BLaER1 (cell line): Measurements from ENCODE around the gene ANKRD11.
"Not testable (repeated sequence)": the region's sequence is repeated elsewhere in the genome, so short reads cannot be mapped to it uniquely, and the experiment has no call there.

ENCODE experiments used
- H3K27ac ChIP-seq: shearing (Covaris generic); formaldehyde crosslinking; 2 replicates; pipeline ENCODE4 v1.8.1; 2022
- H3K27me3 ChIP-seq: shearing (Covaris generic); formaldehyde crosslinking; 2 replicates; pipeline ENCODE4 v1.8.1; 2022
- H3K36me3 ChIP-seq: shearing (Covaris generic); formaldehyde crosslinking; 2 replicates; pipeline ENCODE4 v1.8.1; 2022
- H3K4me1 ChIP-seq: shearing (Covaris generic); formaldehyde crosslinking; 2 replicates; pipeline ENCODE4 v1.8.1; 2022
- H3K4me2 ChIP-seq: shearing (Covaris generic); formaldehyde crosslinking; 2 replicates; pipeline ENCODE4 v1.8.1; 2022
- H3K4me3 ChIP-seq: shearing (Covaris generic); formaldehyde crosslinking; 2 replicates; pipeline ENCODE4 v1.8.1; 2022
- H3K9ac ChIP-seq: shearing (Covaris generic); formaldehyde crosslinking; 2 replicates; pipeline ENCODE4 v1.8.1; 2022
- H3K9me3 ChIP-seq: shearing (Covaris generic); formaldehyde crosslinking; 2 replicates; pipeline ENCODE4 v1.8.1; 2022
- H4K20me1 ChIP-seq: shearing (Covaris generic); formaldehyde crosslinking; 2 replicates; pipeline ENCODE4 v1.8.1; 2022
- Cebpa-rat ChIP-seq: shearing (Covaris generic); IDR thresholded peaks from 2 replicates; pipeline ENCODE4 v1.8.1; 2022

ANKRD11 gene

DNA sequence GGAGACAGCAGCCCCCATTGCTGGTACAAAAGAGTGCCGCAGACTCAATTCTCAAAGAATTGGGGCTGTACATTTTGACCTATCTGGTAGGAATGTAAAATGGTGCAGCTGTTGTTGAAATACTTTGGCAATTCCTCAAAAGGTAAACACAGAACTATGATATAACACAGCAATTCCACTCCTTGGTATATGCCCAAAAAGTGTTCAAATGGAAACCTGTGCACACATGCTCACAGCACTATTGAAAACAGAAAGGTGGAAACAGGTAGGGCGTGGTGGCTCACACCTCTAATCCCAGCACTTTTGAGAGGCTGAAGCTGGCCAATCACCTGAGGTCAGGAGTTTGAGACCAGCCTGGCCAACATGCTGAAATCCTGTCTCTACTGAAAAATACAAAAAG is 34.7 kb downstream of the ANKRD11 start:
- no peak for TF ChIP-seq Cebpa-rat
- H3K4me2 ChIP-seq: peak overlapping the region; percentile 31

DNA sequence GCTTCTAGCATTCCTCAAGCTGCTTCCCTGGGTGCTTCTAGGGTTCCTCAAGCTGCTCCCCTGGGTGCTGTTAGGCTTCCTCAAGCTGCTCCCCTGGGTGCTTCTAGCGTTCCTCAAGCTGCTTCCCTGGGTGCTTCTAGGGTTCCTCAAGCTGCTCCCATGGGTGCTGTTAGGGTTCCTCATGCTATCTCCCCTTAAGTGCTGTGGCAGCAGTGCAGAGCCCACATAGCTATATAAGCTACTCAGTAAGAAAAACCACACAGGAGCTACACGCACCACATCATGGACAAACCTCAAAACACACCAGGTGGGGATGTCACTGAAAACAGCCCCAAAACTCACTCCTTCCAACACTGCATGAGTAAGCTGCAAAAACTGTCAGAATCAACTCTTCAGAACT is 35.2 kb downstream of the ANKRD11 start:
- Histone ChIP-seq H3K27me3 (no peaks in the 10 kb centered on the region), H3K36me3 (peaks cover 51% of the 10 kb centered on the region), H3K4me2 (peak overlapping the region; percentile 31), H3K9me3 (peaks cover 11% of the 10 kb centered on the region; the same call in 1 of the 2 replicates), H3K27ac (no peak overlapping the region), H3K9ac (no peak overlapping the region), H4K20me1 (peaks cover 100% of the 10 kb centered on the region), H3K4me3 (no peak overlapping the region), H3K4me1 (peaks cover 77% of the 10 kb centered on the region)
- TF ChIP-seq Cebpa-rat: no peak

More for the DNA sequence above, 34.7 kb downstream of the ANKRD11 start:
- no peaks in the 10 kb centered on the region for H3K27me3 ChIP-seq
- peaks cover 11% of the 10 kb centered on the region; the same call in 1 of the 2 replicates for H3K9me3 ChIP-seq
- H3K4me3 ChIP-seq: no peak overlapping the region
- no peak overlapping the region for H3K27ac ChIP-seq
- peaks cover 72% of the 10 kb centered on the region for H3K4me1 ChIP-seq
- H4K20me1 ChIP-seq: peaks cover 100% of the 10 kb centered on the region
- no peak overlapping the region for H3K9ac ChIP-seq
- peaks cover 56% of the 10 kb centered on the region for H3K36me3 ChIP-seq

DNA sequence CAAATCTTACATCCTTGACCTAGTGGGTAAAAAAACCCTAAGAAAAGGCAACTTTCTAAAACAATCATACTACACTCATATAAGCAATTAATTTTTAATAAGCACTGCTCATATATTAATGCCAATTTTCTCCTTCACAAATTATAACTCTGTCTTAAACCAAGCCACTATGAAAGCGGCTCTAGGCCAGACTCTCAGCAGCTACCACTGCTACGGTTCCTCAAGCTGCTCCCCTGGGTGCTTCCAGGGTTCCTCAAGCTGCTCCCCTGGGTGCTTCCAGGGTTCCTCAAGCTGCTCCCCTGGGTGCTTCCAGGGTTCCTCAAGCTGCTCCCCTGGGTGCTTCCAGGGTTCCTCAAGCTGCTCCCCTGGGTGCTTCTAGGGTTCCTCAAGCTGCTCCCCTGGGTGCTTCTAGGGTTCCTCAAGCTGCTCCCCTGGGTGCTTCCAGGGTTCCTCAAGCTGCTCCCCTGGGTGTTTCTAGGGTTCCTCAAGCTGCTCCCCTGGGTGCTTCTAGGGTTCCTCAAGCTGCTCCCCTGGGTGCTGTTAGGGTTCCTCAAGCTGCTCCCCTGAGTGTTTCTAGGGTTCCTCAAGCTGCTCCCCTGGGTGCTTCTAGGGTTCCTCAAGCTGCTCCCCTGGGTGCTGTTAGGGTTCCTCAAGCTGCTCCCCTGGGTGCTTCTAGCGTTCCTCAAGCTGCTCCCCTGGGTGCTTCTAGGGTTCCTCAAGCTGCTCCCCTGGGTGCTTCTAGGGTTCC is 35.8 kb downstream of the ANKRD11 start:
- H3K27me3 ChIP-seq, H3K4me3 ChIP-seq, H3K27ac ChIP-seq: not testable (repeated sequence)
- Histone ChIP-seq H4K20me1 (peaks cover 100% of the 10 kb centered on the region), H3K4me1 (peaks cover 83% of the 10 kb centered on the region), H3K9ac (0 out of 2 replicates have a peak overlapping the region, but pooled peaks have one; percentile 12), H3K36me3 (peaks cover 45% of the 10 kb centered on the region), H3K9me3 (peaks cover 11% of the 10 kb centered on the region; the same call in 1 of the 2 replicates), H3K4me2 (peak overlapping the region; percentile 74)

DNA sequence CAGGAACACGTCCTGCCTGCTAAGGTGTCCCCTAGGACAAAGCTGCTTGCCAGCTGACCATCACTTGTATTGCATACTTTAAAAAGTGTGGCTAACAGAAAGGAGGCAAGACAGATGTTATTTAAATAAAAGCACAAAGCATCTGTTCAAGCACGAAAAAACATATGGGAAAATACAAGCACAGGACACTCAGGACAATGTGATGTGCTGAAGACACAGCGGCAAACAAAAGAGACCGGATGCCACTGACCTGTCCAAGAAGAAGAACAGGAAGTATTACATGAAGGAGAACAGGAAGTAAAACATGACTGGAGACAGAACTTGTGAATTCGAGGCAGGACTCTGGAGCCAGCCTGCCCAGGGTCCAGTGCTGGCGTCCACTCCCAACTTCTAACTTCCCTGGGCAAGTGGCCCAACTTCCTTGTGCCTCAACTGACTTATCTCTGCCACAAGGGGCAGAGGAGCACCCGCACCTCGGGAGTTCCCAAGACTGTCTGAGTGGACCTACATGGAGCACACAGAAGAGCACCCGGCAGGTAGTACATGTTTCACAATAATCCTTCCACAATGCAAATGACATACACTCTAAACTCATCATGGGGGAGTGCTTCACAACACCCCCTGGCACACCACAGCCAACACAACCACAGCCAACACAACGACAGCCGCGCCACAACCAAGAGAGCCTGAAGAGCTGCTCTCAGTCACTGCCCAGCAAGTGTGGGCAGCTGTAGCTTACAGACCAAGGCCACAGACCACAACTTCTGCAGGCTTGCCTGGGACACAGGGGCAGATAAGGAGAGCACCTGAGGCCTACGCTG is 36.6 kb downstream of the ANKRD11 start:
- H3K4me1 ChIP-seq: peaks cover 84% of the 10 kb centered on the region

DNA sequence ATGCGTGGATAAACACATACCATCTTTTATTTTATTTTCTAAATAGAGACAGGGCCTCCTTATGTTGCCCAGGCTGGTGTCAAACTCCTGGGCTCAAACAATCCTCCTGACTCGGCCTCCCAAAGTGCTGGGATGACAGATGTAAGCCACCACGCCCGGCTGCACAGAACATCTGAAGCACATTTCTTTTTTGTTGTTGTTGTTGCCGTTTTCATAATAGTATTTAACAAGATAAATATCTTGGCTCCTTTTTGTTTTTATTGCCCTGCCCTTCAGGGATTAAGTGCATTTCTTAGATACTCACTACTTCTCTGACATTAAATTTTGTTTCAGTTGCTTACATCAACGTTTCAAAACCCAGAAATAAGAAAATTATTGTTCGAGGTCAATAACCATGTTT is 37.4 kb downstream of the ANKRD11 start:
- no peak overlapping the region for H3K27ac ChIP-seq
- peak overlapping the region; percentile 74 for H3K4me2 ChIP-seq
- peaks cover 5% of the 10 kb centered on the region; the same call in 1 of the 2 replicates for H3K9me3 ChIP-seq
- no peak overlapping the region for H3K9ac ChIP-seq
- no peak overlapping the region for H3K4me3 ChIP-seq
- no peaks in the 10 kb centered on the region for H3K27me3 ChIP-seq
- TF ChIP-seq Cebpa-rat: no peak
- peaks cover 88% of the 10 kb centered on the region for H3K4me1 ChIP-seq
- H4K20me1 ChIP-seq: peaks cover 100% of the 10 kb centered on the region
- H3K36me3 ChIP-seq: peaks cover 34% of the 10 kb centered on the region

More for the DNA sequence above, 36.6 kb downstream of the ANKRD11 start:
- Histone ChIP-seq H3K36me3 (peaks cover 39% of the 10 kb centered on the region), H4K20me1 (peaks cover 100% of the 10 kb centered on the region), H3K9me3 (peaks cover 8% of the 10 kb centered on the region; the same call in 1 of the 2 replicates), H3K27me3 (no peaks in the 10 kb centered on the region), H3K9ac (peak overlapping the region; percentile 12; the same call in 1 of the 2 replicates), H3K4me3 (no peak overlapping the region), H3K4me2 (peak overlapping the region; percentile 74), H3K27ac (no peak overlapping the region)
- TF ChIP-seq Cebpa-rat: no peak

DNA sequence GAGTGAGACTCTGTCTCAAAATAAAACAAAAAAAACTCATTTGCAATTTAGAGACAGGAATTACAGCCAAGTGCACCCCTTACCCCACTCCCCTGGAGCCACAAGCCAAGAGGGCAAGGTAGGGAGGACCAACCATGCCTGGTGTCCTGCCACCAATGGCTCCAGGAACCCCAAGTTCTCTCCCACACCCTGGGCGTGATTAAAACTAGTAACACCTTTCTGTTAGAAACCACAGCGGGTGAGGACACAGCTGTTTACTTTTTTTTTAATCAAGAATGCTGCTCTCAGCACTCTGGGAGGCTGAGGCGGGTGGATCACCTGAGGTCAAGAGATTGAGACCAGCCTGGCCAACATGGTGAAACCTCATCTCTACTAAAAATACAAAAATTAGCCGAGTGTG is 38.1 kb downstream of the ANKRD11 start:
- Histone ChIP-seq H3K27ac (no peak overlapping the region), H3K9me3 (peaks cover 1% of the 10 kb centered on the region; the same call in 1 of the 2 replicates), H3K4me3 (no peak overlapping the region), H3K4me2 (peak overlapping the region; percentile 74), H3K4me1 (peaks cover 95% of the 10 kb centered on the region), H3K9ac (no peak overlapping the region), H3K36me3 (peaks cover 27% of the 10 kb centered on the region), H3K27me3 (no peaks in the 10 kb centered on the region), H4K20me1 (peaks cover 100% of the 10 kb centered on the region)
- TF ChIP-seq Cebpa-rat: no peak

DNA sequence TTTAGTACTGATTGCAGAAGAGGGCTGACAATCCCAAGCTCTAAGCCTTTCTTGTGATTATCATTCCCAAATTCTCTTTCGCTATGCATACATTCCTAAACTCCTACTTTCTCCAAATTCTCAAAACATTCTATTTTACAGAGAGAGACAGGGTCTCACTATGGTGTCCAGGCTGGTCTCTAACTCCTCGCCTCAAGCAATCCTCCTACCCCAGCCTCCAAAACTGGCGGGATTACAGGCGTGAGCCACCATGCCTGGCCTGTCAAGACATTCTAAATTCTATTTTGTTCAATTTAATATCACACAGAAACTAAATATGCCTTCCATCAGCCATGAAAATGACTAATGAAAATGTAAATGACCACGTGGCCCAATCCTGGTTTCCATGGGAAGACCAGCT is 39.8 kb downstream of the ANKRD11 start:
- TF ChIP-seq Cebpa-rat: no peak
- no peak overlapping the region for H3K27ac ChIP-seq
- peaks cover 15% of the 10 kb centered on the region for H3K36me3 ChIP-seq
- H4K20me1 ChIP-seq: peaks cover 100% of the 10 kb centered on the region
- peak overlapping the region; percentile 8; the same call in 1 of the 2 replicates for H3K4me2 ChIP-seq
- no peaks in the 10 kb centered on the region for H3K9me3 ChIP-seq
- H3K4me3 ChIP-seq: no peak overlapping the region
- H3K4me1 ChIP-seq: peaks cover 98% of the 10 kb centered on the region
- no peak overlapping the region for H3K9ac ChIP-seq
- no peaks in the 10 kb centered on the region for H3K27me3 ChIP-seq

DNA sequence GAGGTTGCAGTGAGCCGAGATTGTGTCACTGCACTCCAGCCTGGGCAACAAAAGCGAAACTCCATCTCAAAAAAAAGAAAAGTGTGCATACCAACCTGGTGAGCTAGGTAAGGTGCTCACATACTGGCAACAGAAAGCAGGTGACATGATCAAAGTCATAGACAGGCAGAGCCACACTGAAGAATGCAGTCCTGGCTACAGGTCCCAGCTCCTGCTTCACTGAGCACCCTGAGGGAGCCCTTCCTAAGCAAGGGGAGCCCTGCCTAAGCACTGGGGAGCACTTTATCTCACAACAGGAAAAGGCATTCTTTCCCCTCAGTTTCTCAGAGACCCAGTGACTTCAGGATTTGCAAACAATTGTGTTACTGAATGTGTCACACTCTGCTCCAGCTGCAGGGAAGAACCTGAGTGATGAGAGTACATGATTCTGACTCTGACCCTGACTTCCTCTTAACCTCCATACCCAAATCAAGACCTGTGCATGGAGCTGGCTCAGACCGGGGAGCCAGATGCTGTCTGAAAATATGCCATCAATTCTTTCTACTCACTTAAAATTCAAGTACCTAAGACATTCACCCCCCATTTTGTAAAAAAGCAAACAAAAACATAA is 40.5 kb downstream of the ANKRD11 start:
- H3K36me3 ChIP-seq: peaks cover 8% of the 10 kb centered on the region; the same call in 1 of the 2 replicates
- H3K4me1 ChIP-seq: peaks cover 98% of the 10 kb centered on the region
- H4K20me1 ChIP-seq: peaks cover 100% of the 10 kb centered on the region
- H3K9me3 ChIP-seq: no peaks in the 10 kb centered on the region
- H3K27me3 ChIP-seq: no peaks in the 10 kb centered on the region
- no peak overlapping the region for H3K4me3 ChIP-seq
- H3K4me2 ChIP-seq: peak overlapping the region; percentile 8; the same call in 1 of the 2 replicates
- no peak overlapping the region for H3K27ac ChIP-seq
- no peak overlapping the region for H3K9ac ChIP-seq
- TF ChIP-seq Cebpa-rat: no peak

DNA sequence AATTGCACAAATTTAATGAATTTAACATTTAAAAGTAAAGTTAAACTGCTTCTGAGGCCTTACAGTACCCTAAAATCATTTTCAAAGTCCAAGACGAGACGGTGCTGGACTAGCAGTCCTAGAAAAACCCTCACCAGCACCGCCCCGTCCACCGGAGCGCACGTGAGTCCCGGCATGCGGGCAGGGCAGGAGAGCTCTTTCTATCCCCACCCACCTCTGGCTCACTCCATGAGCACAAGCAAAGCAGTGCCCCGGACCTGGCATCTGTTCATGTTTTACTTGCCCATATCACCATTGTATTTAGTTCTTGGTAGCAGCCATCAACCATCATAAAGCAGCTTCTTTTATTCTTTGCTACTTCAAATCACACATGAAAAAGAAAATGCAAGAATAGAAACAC is 41.7 kb downstream of the ANKRD11 start:
- no peak for TF ChIP-seq Cebpa-rat
- H3K27ac ChIP-seq: no peak overlapping the region

More for the DNA sequence above, 41.7 kb downstream of the ANKRD11 start:
- Histone ChIP-seq H3K9ac (no peak overlapping the region), H3K4me1 (peaks cover 98% of the 10 kb centered on the region), H3K27me3 (no peaks in the 10 kb centered on the region), H4K20me1 (peaks cover 100% of the 10 kb centered on the region), H3K4me3 (no peak overlapping the region), H3K36me3 (0 out of 2 replicates have a peak, but pooled peaks cover 2% of the 10 kb centered on the region), H3K4me2 (peak overlapping the region; percentile 11; the same call in 1 of the 2 replicates), H3K9me3 (no peaks in the 10 kb centered on the region)
